Thyroid gland (tissue), 4 donors: ENCODE results near the gene JADE1.

ENCODE experiments used
- CTCF ChIP-seq, 6 experiments: fragments of 200-600 bp in 3 of 6; fragments of 450-650 bp in 3 of 6; sonication (generic) in 3 of 6; IDR thresholded peaks; one replicate each; pipeline ENCODE4 v1.5.1; 2016 to 2019; ENCODE audit warnings: antibody characterized with exemption in 6 of 6, mild to moderate bottlenecking in 2 of 6, inconsistent platforms in 1 of 6, moderate library complexity in 1 of 6
- POLR2A ChIP-seq, 2 donors: fragments of 450-650 bp; IDR thresholded peaks; one replicate each; pipeline ENCODE4 v1.6.1; 2017; ENCODE audit warnings: antibody characterized with exemption in 2 of 2, mild to moderate bottlenecking in 2 of 2, moderate library complexity in 1 of 2

GRCh38 chr4:128821151-128821550 lies 11.7 kb downstream of the JADE1 start:
- TF ChIP-seq CTCF (IDR thresholded peaks at IDR 0.05) (no peak), POLR2A (IDR thresholded peaks at IDR 0.05) (no peak)
